Adrenal gland (tissue), 12 donors: Measurements from ENCODE around the gene AHI1. TPM values are rescaled to one million over a fixed set of nuclear protein-coding genes. Genes with fewer than 3 reads are reported as not detected.

Experiments used
- DNase-seq, 7 donors: peaks; one replicate each; pipeline ENCODE4 v3.0.0-alpha.2; 2019 to 2020
- H3K27ac ChIP-seq, 5 donors: fragments of 200-600 bp; sonication (generic) in 4 of 5; 1 replicate in 3 of 5; 2 replicates in 2 of 5; pipeline versions ENCODE4 v1.5.1 to v1.8.0; 2016 to 2020; ENCODE audit warnings: mild to moderate bottlenecking in 1 of 5
- H3K27me3 ChIP-seq: fragments of 200-600 bp; 2 replicates; pipeline ENCODE4 v1.8.0; 2021
- H3K36me3 ChIP-seq, 2 donors: fragments of 200-600 bp; replicated peaks in 1 of 2; 1 replicate in 1 of 2; 2 replicates in 1 of 2; pipeline versions ENCODE4 v1.5.1 to v1.8.0; 2018 to 2022
- H3K4me1 ChIP-seq, 2 donors: fragments of 200-600 bp; replicated peaks in 1 of 2; 1 replicate in 1 of 2; 2 replicates in 1 of 2; pipeline versions ENCODE4 v1.5.1 to v1.8.0; 2018 to 2021
- H3K4me3 ChIP-seq, 4 donors: fragments of 200-600 bp; sonication (generic) in 3 of 4; one replicate each; pipeline ENCODE4 v1.5.1; 2016 to 2018
- H3K9me3 ChIP-seq, 3 donors: fragments of 200-600 bp; sonication (generic) in 1 of 3; replicated peaks in 1 of 3; 1 replicate in 2 of 3; 2 replicates in 1 of 3; pipeline versions ENCODE4 v1.5.1 to v1.8.0; 2016 to 2021
- CTCF ChIP-seq, 6 experiments: fragments of 450-650 bp in 4 of 6; fragments of 200-600 bp in 2 of 6; sonication (generic) in 1 of 6; IDR thresholded peaks; 1 replicate in 5 of 6; 2 replicates in 1 of 6; pipeline versions ENCODE4 v1.5.1 to v1.8.0; 2016 to 2021; ENCODE audit warnings: antibody characterized with exemption in 6 of 6, mild to moderate bottlenecking in 2 of 6, moderate library complexity in 1 of 6
- POLR2A ChIP-seq, 2 donors: fragments of 450-650 bp; IDR thresholded peaks; one replicate each; pipeline ENCODE4 v1.6.1; 2017; ENCODE audit warnings: antibody characterized with exemption in 2 of 2, mild to moderate bottlenecking in 2 of 2, moderate library complexity in 1 of 2
- WGBS, 4 donors: extraction: QIAGEN DNeasy Blood & Tissue Kit in 2 of 4; methylation state at CpG; one replicate each; pipeline versions ENCODE4 v1.1.5 to v1.1.7; 2013 to 2017; 5-methylcytosine and 5-hydroxymethylcytosine counted together
- intact Hi-C, 2 donors: fragments of 100-400 bp; cut with DNase I; formaldehyde crosslinking; loops; one replicate each; pipeline versions ENCODE4 v1.14.1 to v1.15.0; 2022 to 2023
- polyA plus RNA-seq, 3 donors: library from polyadenylated mRNA; stranded (reverse); fragments of 200-250 nt in 2 of 3; fragments of 350-450 nt in 1 of 3; fragmentation: Illumina TruSeq in 1 of 3; extraction: RNeasy Lipid Tissue Mini Kit (QIAGEN cat#74804) in 1 of 3; gene quantifications; one replicate each; pipeline ENCODE4 v1.2.3, GENCODE V29; 2013 to 2014
- total RNA-seq, 9 donors: library from RNA; depleted of rRNA in 4 of 9; stranded (reverse); fragments of >200 nt in 4 of 9; fragments of 120-200 nt in 1 of 9; fragmentation: NEBNext Ultra II Directional in 1 of 9; extraction: Animal tissue kit (Norgen Biotek cat#: 25700) in 1 of 9; gene quantifications; one replicate each; pipeline versions ENCODE4 v1.1.0 to v1.2.4, GENCODE V29; 2013 to 2023
- donor health status: healthy with polysubstance abuse.
- donor health status: Bipolar disorder and iron deficiency.
- donor health status: DM: yes; HTN: yes; CAD: no.
- donor health status: DM: no; HTN: no; CAD: no.
- donor health status: DM: no; HTN: no; CAD: no.
- donor health status: DM: yes; HTN: yes; CAD: no.

The AHI1 gene
- total and polyA plus RNA-seq, 12 donors: 9.2 to 68.7 (median 35.4) TPM

GRCh38 chr6:135481783-135482369, 15.7 kb downstream of the AHI1 start:
- no peak overlapping the region for H3K27ac ChIP-seq
- no peaks in the 10 kb centered on the region for H3K4me1 ChIP-seq
- no peaks in the 10 kb centered on the region for H3K27me3 ChIP-seq
- peaks cover 0 to 3% of the 10 kb centered on the region in 2 donors for H3K36me3 ChIP-seq
- intact Hi-C loops: no loop called here
- no peak for TF ChIP-seq POLR2A (IDR thresholded peaks at IDR 0.05)
- TF ChIP-seq CTCF (IDR thresholded peaks at IDR 0.05): no peak
- no peak overlapping the region for H3K4me3 ChIP-seq
- 97 to 99% (median 98%) methylated on average over 3 of the region's 3 CpGs for WGBS, 4 donors
- DNase-seq: no peak
- peaks cover 0 to 12% (median 9%) of the 10 kb centered on the region in 3 donors for H3K9me3 ChIP-seq

- Histone ChIP-seq H3K4me3 (no peak overlapping the region), H3K36me3 (peaks cover 0 to 3% of the 10 kb centered on the region in 2 donors), H3K4me1 (peaks cover 0 to 8% of the 10 kb centered on the region in 2 donors), H3K27ac (no peak overlapping the region), H3K9me3 (peaks cover 0 to 12% (median 9%) of the 10 kb centered on the region in 3 donors), H3K27me3 (no peaks in the 10 kb centered on the region)
- WGBS, 4 donors: 94 to 98% (median 95%) methylated on average over 2 of the region's 2 CpGs
- no peak for DNase-seq
- intact Hi-C loops: no loop called here
- TF ChIP-seq CTCF (IDR thresholded peaks at IDR 0.05) (no peak), POLR2A (IDR thresholded peaks at IDR 0.05) (no peak)
These were observed 17.9 kb downstream of the AHI1 start for GRCh38 chr6:135479601-135480000.

GRCh38 chr6:135478626-135479025, 18.9 kb downstream of the AHI1 start:
- H3K4me3 ChIP-seq: no peak overlapping the region
- DNase-seq: no peak
- H3K9me3 ChIP-seq: peaks cover 0 to 12% (median 9%) of the 10 kb centered on the region in 3 donors
- peaks cover 0 to 8% of the 10 kb centered on the region in 2 donors for H3K4me1 ChIP-seq
- no peaks in the 10 kb centered on the region for H3K36me3 ChIP-seq
- H3K27me3 ChIP-seq: no peaks in the 10 kb centered on the region
- no peak overlapping the region for H3K27ac ChIP-seq
- intact Hi-C loops: no loop called here
- TF ChIP-seq CTCF (IDR thresholded peaks at IDR 0.05) (no peak), POLR2A (IDR thresholded peaks at IDR 0.05) (no peak)

DNA sequence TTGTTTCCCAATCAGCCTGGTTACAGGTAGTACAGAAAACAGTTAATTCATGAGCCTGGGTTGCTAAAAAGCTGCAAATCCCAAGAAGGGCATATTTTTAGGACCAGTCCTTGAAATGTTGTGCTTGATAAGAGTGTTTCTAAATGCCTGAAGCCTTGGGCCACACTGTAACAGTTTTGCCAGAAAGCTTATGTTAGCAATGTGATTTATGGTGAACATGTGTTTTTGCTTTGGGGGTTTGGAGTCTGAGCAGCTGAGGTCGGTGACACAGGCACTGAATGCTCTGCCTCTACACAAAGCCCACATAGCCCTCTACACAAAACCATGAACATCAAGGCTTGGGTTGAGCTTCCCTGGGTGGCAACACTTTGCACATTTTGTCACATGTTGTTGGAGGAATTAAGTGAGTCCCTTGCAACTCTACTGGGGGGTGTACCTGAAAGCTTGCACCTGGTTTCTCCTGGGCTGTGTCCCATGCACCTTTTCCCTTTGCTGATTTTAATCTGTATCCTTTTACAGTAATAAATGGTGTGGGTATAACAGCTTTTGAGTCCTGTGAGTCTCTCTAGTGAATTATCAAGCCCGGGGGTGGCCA, 22.2 kb downstream of the AHI1 start:
- Histone ChIP-seq H3K36me3 (no peaks in the 10 kb centered on the region), H3K4me3 (no peak overlapping the region), H3K27ac (no peak overlapping the region), H3K4me1 (peaks cover 0 to 8% of the 10 kb centered on the region in 2 donors), H3K27me3 (no peaks in the 10 kb centered on the region), H3K9me3 (peaks cover 0 to 5% (median 0%) of the 10 kb centered on the region in 3 donors)
- peak in 3 of 7 donors; percentile 28 to 30 (median 29) for DNase-seq
- intact Hi-C loops: no loop called here
- TF ChIP-seq CTCF (IDR thresholded peaks at IDR 0.05) (no peak), POLR2A (IDR thresholded peaks at IDR 0.05) (no peak)
- 47 to 55% (median 52%) methylated on average over 2 of the region's 2 CpGs for WGBS, 4 donors
